Testis (tissue), 3 donors: ENCODE data around the gene RRP36. TPM values are rescaled to one million over a fixed set of nuclear protein-coding genes. Genes with fewer than 3 reads are reported as not detected.

Experiments
- DNase-seq: peaks from one replicate; pipeline ENCODE4 v3.0.0-alpha.2; 2019
- H3K27ac ChIP-seq, 2 donors: fragments of 200-600 bp; sonication (generic); one replicate each; pipeline ENCODE4 v1.5.1; 2019
- H3K27me3 ChIP-seq: fragments of 200-600 bp; sonication (generic); one replicate; pipeline ENCODE4 v1.5.1; 2019
- H3K36me3 ChIP-seq: fragments of 200-600 bp; sonication (generic); one replicate; pipeline ENCODE4 v1.5.1; 2017; ENCODE audit warnings: low read depth; ENCODE audit errors: missing control alignments
- H3K4me1 ChIP-seq: fragments of 200-600 bp; sonication (generic); one replicate; pipeline ENCODE4 v1.5.1; 2019
- H3K4me3 ChIP-seq, 2 donors: fragments of 200-600 bp; sonication (generic); one replicate each; pipeline ENCODE4 v1.5.1; 2017 to 2019
- H3K9me3 ChIP-seq: fragments of 200-600 bp; sonication (generic); one replicate; pipeline ENCODE4 v1.5.1; 2017
- CTCF ChIP-seq, 3 experiments: fragments of 450-650 bp in 2 of 3; fragments of 200-600 bp in 1 of 3; sonication (generic) in 1 of 3; IDR thresholded peaks; one replicate each; pipeline ENCODE4 v1.5.1; 2016 to 2019; ENCODE audit warnings: antibody characterized with exemption in 3 of 3, mild to moderate bottlenecking in 2 of 3, moderate library complexity in 1 of 3
- POLR2A ChIP-seq: fragments of 450-650 bp; IDR thresholded peaks from one replicate; pipeline ENCODE4 v1.6.1; 2017; ENCODE audit warnings: antibody characterized with exemption, mild to moderate bottlenecking, moderate library complexity
- WGBS, 2 donors: methylation state at CpG; one replicate each; pipeline ENCODE4 v1.1.5; 2018; 5-methylcytosine and 5-hydroxymethylcytosine counted together
- intact Hi-C: fragments of 100-400 bp; cut with DNase I; formaldehyde crosslinking; loops from one replicate; pipeline ENCODE4 v1.15.1; 2023; ENCODE audit warnings: low total_unique reads
- polyA plus RNA-seq: library from polyadenylated mRNA; stranded (reverse); fragments of 350-450 nt; fragmentation: Illumina TruSeq; extraction: RNeasy Lipid Tissue Mini Kit (QIAGEN cat#74804); gene quantifications from one replicate; pipeline ENCODE4 v1.2.3, GENCODE V29; 2014; ENCODE audit warnings: low read depth, low replicate concordance; ENCODE audit not compliant: insufficient read depth
- total RNA-seq, 2 donors: library from RNA; depleted of rRNA; stranded (reverse); fragments of >200 nt; gene quantifications; one replicate each; pipeline ENCODE4 v1.2.3, GENCODE V29; 2016

The RRP36 gene
- total and polyA plus RNA-seq, 3 donors from 2014 or later, result 34.2 to 49.5 (median 39.9) TPM

- no peaks in the 10 kb centered on the region for H3K36me3 ChIP-seq
- no peaks in the 10 kb centered on the region for H3K27me3 ChIP-seq
- DNase-seq, result no peak
- H3K4me1 ChIP-seq, result peaks cover 37% of the 10 kb centered on the region
- H3K9me3 ChIP-seq, result no peaks in the 10 kb centered on the region
- 58 to 60% methylated on average over 4 to 7 of the region's 7 CpGs for WGBS, 2 donors
- H3K27ac ChIP-seq, result peak overlapping the region; percentile 3 to 21
- H3K4me3 ChIP-seq, result no peak overlapping the region
- intact Hi-C loops, result no loop called here
- TF ChIP-seq POLR2A (no peak), CTCF (IDR thresholded peaks at IDR 0.05) (no peak)
Observed at GRCh38 chr6:43016176-43016942, 5.1 kb upstream of the RRP36 start.

- Histone ChIP-seq H3K4me3 (no peak overlapping the region), H3K27me3 (no peaks in the 10 kb centered on the region), H3K27ac (peak overlapping the region; percentile 3 to 21), H3K9me3 (no peaks in the 10 kb centered on the region), H3K36me3 (no peaks in the 10 kb centered on the region), H3K4me1 (peaks cover 37% of the 10 kb centered on the region)
- intact Hi-C loops, result no loop called here
- WGBS, 2 donors, result 81 to 87% methylated on average over 3 to 12 of the region's 12 CpGs
- TF ChIP-seq CTCF (IDR thresholded peaks at IDR 0.05) (no peak), POLR2A (no peak)
- DNase-seq, result no peak
Observed at GRCh38 chr6:43016943-43017334, 4.5 kb upstream of the RRP36 start.

GRCh38 chr6:43019152-43019551 lies 2.3 kb upstream of the RRP36 start:
- Histone ChIP-seq H3K9me3 (no peaks in the 10 kb centered on the region), H3K4me1 (peaks cover 29% of the 10 kb centered on the region), H3K27ac (no peak overlapping the region), H3K27me3 (no peaks in the 10 kb centered on the region), H3K36me3 (no peaks in the 10 kb centered on the region), H3K4me3 (no peak overlapping the region)
- TF ChIP-seq CTCF (IDR thresholded peaks at IDR 0.05) (no peak), POLR2A (no peak)
- intact Hi-C loops, result no loop called here
- DNase-seq, result no peak
- 85 to 86% methylated on average over 2 of the region's 2 CpGs for WGBS, 2 donors

GRCh38 chr6:43020052-43020705 lies 1.2 kb upstream of the RRP36 start:
- WGBS, 2 donors, result 95 to 100% methylated on average over 3 of the region's 3 CpGs
- peaks cover 23% of the 10 kb centered on the region for H3K4me1 ChIP-seq
- TF ChIP-seq POLR2A, result no peak
- H3K4me3 ChIP-seq, result no peak overlapping the region
- no peaks in the 10 kb centered on the region for H3K9me3 ChIP-seq
- no peak for DNase-seq
- no peaks in the 10 kb centered on the region for H3K36me3 ChIP-seq
- intact Hi-C loops, result no loop called here
- peak overlapping the region in 1 of 2 donors; percentile 88 for H3K27ac ChIP-seq
- H3K27me3 ChIP-seq, result no peaks in the 10 kb centered on the region

- H3K27me3 ChIP-seq, result no peaks in the 10 kb centered on the region
- peaks cover 17% of the 10 kb centered on the region for H3K4me1 ChIP-seq
- WGBS, 2 donors, result 36 to 40% methylated on average over 5 of the region's 5 CpGs
- peak overlapping the region; percentile 84 to 92 for H3K4me3 ChIP-seq
- intact Hi-C loops, result no loop called here
- no peaks in the 10 kb centered on the region for H3K36me3 ChIP-seq
- TF ChIP-seq CTCF (IDR thresholded peaks at IDR 0.05) (no peak), POLR2A (no peak)
- H3K9me3 ChIP-seq, result no peaks in the 10 kb centered on the region
- H3K27ac ChIP-seq, result peak overlapping the region; percentile 40 to 88
- no peak for DNase-seq
Observed at GRCh38 chr6:43020847-43021246, 576 bp upstream of the RRP36 start.
